Suprapubic skin (tissue), 4 donors: ENCODE results near the gene ABCB6. TPM values are rescaled to one million over a fixed set of nuclear protein-coding genes. Genes with fewer than 3 reads are reported as not detected.

ENCODE experiments used
- DNase-seq, 2 donors: peaks; one replicate each; pipeline ENCODE4 v3.0.0-alpha.2; 2019; ENCODE audit warnings: low spot score in 2 of 2
- H3K27ac ChIP-seq: fragments of 200-600 bp; sonication (generic); one replicate; pipeline ENCODE4 v1.5.1; 2019
- H3K27me3 ChIP-seq: fragments of 200-600 bp; sonication (generic); one replicate; pipeline ENCODE4 v1.5.1; 2019
- H3K36me3 ChIP-seq: fragments of 200-600 bp; sonication (generic); one replicate; pipeline ENCODE4 v1.5.1; 2019
- H3K4me1 ChIP-seq: fragments of 200-600 bp; sonication (generic); one replicate; pipeline ENCODE4 v1.5.1; 2019
- H3K4me3 ChIP-seq: fragments of 200-600 bp; sonication (generic); one replicate; pipeline ENCODE4 v1.5.1; 2019; ENCODE audit warnings: mild to moderate bottlenecking
- H3K9me3 ChIP-seq: fragments of 200-600 bp; sonication (generic); one replicate; pipeline ENCODE4 v1.5.1; 2019
- EP300 ChIP-seq: sonication (generic); formaldehyde crosslinking; IDR thresholded peaks from one replicate; pipeline ENCODE4 v1.6.1; 2017; ENCODE audit warnings: antibody characterized with exemption
- POLR2A ChIP-seq, 2 donors: fragments of 450-650 bp; IDR thresholded peaks; one replicate each; pipeline ENCODE4 v1.6.1; 2017; ENCODE audit warnings: antibody characterized with exemption in 2 of 2, mild to moderate bottlenecking in 2 of 2, moderate library complexity in 2 of 2
- POLR2AphosphoS5 ChIP-seq, 3 donors: sonication (generic); formaldehyde crosslinking; IDR thresholded peaks; one replicate each; pipeline ENCODE4 v1.6.1; 2017; ENCODE audit warnings: antibody characterized with exemption in 3 of 3
- WGBS: methylation state at CpG from one replicate; pipeline ENCODE4 v1.1.5; 2018; 5-methylcytosine and 5-hydroxymethylcytosine counted together
- total RNA-seq, 4 donors: library from RNA; depleted of rRNA; stranded (reverse); fragments of >200 nt; gene quantifications; one replicate each; pipeline ENCODE4 v1.1.0, GENCODE V29; 2016
- TF ChIP-seq, protein P1 (sequence below), 2 donors: fragments of 200-600 bp in 1 of 2; fragments of 450-650 bp in 1 of 2; sonication (generic) in 1 of 2; IDR thresholded peaks; one replicate each; pipeline ENCODE4 v1.5.1; 2016 to 2019; ENCODE audit warnings: antibody characterized with exemption in 2 of 2, mild to moderate bottlenecking in 1 of 2, moderate library complexity in 1 of 2

Gene ABCB6
- total RNA-seq, 4 donors from 2014 or later, result 16.3 to 24.0 (median 20.7) TPM

DNA sequence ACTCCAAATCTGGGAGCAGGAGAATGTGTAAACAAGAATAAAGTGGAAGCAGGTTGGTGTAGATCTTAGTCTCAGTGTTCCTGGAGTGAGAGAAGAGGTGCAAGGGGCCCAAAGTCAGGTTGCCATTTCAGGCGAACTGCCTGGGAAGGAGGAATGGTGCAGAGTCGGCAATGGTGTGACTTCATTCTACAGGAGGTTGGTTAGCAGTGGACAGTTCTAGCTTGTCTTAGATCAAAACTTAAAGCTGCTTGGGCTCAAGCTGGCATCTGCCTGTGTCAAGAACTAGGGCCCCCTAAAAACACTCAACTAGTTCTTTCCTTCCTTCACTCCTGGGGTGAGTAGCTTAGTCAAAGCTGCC, 30.1 kb upstream of the ABCB6 start:
- Histone ChIP-seq H3K4me1 (peaks cover 89% of the 10 kb centered on the region), H3K4me3 (peak overlapping the region; percentile 17), H3K27me3 (no peaks in the 10 kb centered on the region), H3K36me3 (peaks cover 20% of the 10 kb centered on the region), H3K9me3 (no peaks in the 10 kb centered on the region), H3K27ac (peak overlapping the region; percentile 86)
- TF ChIP-seq, protein P1, sequence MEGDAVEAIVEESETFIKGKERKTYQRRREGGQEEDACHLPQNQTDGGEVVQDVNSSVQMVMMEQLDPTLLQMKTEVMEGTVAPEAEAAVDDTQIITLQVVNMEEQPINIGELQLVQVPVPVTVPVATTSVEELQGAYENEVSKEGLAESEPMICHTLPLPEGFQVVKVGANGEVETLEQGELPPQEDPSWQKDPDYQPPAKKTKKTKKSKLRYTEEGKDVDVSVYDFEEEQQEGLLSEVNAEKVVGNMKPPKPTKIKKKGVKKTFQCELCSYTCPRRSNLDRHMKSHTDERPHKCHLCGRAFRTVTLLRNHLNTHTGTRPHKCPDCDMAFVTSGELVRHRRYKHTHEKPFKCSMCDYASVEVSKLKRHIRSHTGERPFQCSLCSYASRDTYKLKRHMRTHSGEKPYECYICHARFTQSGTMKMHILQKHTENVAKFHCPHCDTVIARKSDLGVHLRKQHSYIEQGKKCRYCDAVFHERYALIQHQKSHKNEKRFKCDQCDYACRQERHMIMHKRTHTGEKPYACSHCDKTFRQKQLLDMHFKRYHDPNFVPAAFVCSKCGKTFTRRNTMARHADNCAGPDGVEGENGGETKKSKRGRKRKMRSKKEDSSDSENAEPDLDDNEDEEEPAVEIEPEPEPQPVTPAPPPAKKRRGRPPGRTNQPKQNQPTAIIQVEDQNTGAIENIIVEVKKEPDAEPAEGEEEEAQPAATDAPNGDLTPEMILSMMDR (IDR thresholded peaks at IDR 0.05), result no peak
- TF ChIP-seq POLR2A (IDR thresholded peaks at IDR 0.05) (no peak), POLR2AphosphoS5 (IDR thresholded peaks at IDR 0.05) (no peak), EP300 (no peak)
- DNase-seq, result no peak
- WGBS, result 41% methylated on average over 2 of the region's 2 CpGs

GRCh38 chr2:219247678-219248642, 29.2 kb upstream of the ABCB6 start:
- no peaks in the 10 kb centered on the region for H3K27me3 ChIP-seq
- no peak for DNase-seq
- peaks cover 90% of the 10 kb centered on the region for H3K4me1 ChIP-seq
- peak overlapping the region; percentile 86 for H3K27ac ChIP-seq
- H3K36me3 ChIP-seq, result peaks cover 20% of the 10 kb centered on the region
- 89% methylated on average over 14 of the region's 17 CpGs for WGBS
- no peaks in the 10 kb centered on the region for H3K9me3 ChIP-seq
- H3K4me3 ChIP-seq, result peak overlapping the region; percentile 17
- TF ChIP-seq POLR2AphosphoS5 (IDR thresholded peaks at IDR 0.05), result no peak
- TF ChIP-seq POLR2A (IDR thresholded peaks at IDR 0.05), result no peak
- TF ChIP-seq, protein P1 (IDR thresholded peaks at IDR 0.05), result no peak
- TF ChIP-seq EP300, result no peak

- Histone ChIP-seq H3K9me3 (no peaks in the 10 kb centered on the region), H3K4me3 (no peak overlapping the region), H3K27me3 (no peaks in the 10 kb centered on the region), H3K36me3 (peaks cover 20% of the 10 kb centered on the region), H3K27ac (peak overlapping the region; percentile 86), H3K4me1 (peaks cover 77% of the 10 kb centered on the region)
- 90% methylated on average over 10 of the region's 10 CpGs for WGBS
- TF ChIP-seq, protein P1 (IDR thresholded peaks at IDR 0.05), result no peak
- TF ChIP-seq POLR2A (IDR thresholded peaks at IDR 0.05), result no peak
- TF ChIP-seq POLR2AphosphoS5 (IDR thresholded peaks at IDR 0.05), result no peak
- TF ChIP-seq EP300, result no peak
- DNase-seq, result no peak
Observed at GRCh38 chr2:219246559-219246958, 27.8 kb upstream of the ABCB6 start.

DNA sequence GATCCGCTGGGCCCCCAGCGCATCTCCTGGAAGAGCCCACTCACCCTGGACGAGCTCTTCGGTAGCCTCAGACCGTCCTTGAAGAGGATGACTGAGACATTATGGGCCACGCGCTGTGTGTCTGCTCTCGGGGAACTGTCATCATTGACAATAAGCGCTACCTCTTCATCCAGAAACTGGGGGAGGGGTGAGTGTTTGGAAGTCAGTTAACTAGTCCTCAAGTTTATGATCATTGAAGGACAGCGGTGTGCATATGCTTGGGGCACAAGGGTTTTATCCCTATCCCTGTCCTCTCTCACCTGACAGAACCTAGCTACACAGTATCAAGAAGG, 27.1 kb upstream of the ABCB6 start:
- Histone ChIP-seq H3K4me1 (peaks cover 70% of the 10 kb centered on the region), H3K4me3 (peak overlapping the region; percentile 81), H3K27ac (peak overlapping the region; percentile 84), H3K9me3 (no peaks in the 10 kb centered on the region), H3K36me3 (peaks cover 18% of the 10 kb centered on the region), H3K27me3 (no peaks in the 10 kb centered on the region)
- TF ChIP-seq, protein P1 (IDR thresholded peaks at IDR 0.05), result no peak
- TF ChIP-seq EP300 (no peak), POLR2AphosphoS5 (IDR thresholded peaks at IDR 0.05) (no peak), POLR2A (IDR thresholded peaks at IDR 0.05) (no peak)
- DNase-seq, result no peak
- 15% methylated on average over 9 of the region's 10 CpGs for WGBS

GRCh38 chr2:219245148-219245898, 26.6 kb upstream of the ABCB6 start, which contains the start of the genes GLB1L and STK16:
GLB1L (minus strand) TSS chr2:219245444; CDS start chr2:219243573, 1,871 bp downstream.
STK16 (plus strand) TSS chr2:219245479; CDS start chr2:219246000, 521 bp downstream.
- Histone ChIP-seq H3K27me3 (no peaks in the 10 kb centered on the region), H3K4me3 (peak within 1 kb of the TSS; percentile 81), H3K36me3 (peaks cover 12% of the 10 kb centered on the region), H3K9me3 (no peaks in the 10 kb centered on the region), H3K4me1 (peaks cover 65% of the 10 kb centered on the region), H3K27ac (peak within 1 kb of the TSS; percentile 84)
- WGBS, result 0% methylated on average over 14 of the region's 46 CpGs
- peak; percentile 95 to 97 for DNase-seq
- TF ChIP-seq EP300 (no peak), POLR2AphosphoS5 (IDR thresholded peaks at IDR 0.05) (peak in 2 of 3 donors; percentile 88 to 91), POLR2A (IDR thresholded peaks at IDR 0.05) (peak; percentile 13 to 55)
- TF ChIP-seq, protein P1 (IDR thresholded peaks at IDR 0.05), result no peak
